ES-I3 (cell line): ENCODE results near the gene RHOH.

Source experiments
- H3K36me3 ChIP-seq: 2 replicates; pipeline ENCODE4 v1.6.1; 2013; ENCODE audit warnings: mild to moderate bottlenecking, low read length, control low read depth, moderate library complexity; ENCODE audit not compliant: insufficient read depth
- H3K4me1 ChIP-seq: 2 replicates; pipeline ENCODE4 v1.6.1; 2013; ENCODE audit warnings: mild to moderate bottlenecking, control low read depth, low read length; ENCODE audit not compliant: insufficient read depth
- H3K9ac ChIP-seq: 2 replicates; pipeline ENCODE4 v1.6.1; 2013; ENCODE audit warnings: low read depth, mild to moderate bottlenecking, low read length, moderate library complexity
- H3K9me3 ChIP-seq: 2 replicates; pipeline ENCODE4 v1.6.1; 2013; ENCODE audit warnings: mild to moderate bottlenecking, low read length, moderate library complexity; ENCODE audit not compliant: control insufficient read depth, insufficient read depth

Gene RHOH

DNA sequence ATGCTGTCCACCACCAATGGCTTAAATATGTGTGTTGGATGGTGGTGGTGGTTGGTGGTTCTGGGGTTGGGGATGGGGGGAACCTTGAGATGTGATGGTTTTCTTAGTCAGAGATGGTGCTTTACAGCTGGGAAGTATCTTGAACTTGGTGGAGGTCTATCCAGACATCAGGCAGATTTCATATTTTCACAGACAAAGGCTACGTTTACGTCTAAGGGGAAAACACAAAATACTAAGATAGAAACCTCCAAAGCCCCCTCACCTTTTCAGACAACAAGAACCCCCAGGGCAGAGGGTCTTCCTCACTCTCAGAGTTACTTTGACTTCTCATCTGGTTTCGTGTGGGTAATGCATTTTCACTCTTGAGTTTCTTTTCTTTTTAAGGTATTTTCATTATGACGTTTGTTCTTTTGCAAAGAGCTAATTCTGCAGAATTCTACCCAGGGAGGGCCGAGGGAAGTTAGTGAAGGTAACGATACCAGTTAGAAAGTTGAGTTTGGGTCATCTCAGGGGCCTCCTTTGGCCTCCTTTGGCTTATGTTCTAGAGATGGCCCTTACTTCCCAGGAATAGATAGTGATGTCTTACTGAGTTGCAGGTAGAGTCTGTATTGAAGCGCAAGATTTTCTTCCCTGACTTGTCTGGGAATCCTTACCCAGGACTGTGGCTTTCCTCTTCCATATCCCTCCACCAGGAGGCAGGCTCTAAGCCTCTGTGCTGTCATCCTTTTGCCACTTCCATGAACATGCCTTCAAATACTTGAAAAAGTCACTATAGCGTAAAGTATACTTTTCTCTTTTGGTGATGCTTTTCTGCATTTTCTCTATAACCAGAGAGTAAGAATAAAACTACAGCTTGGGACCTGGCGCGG is 31.9 kb downstream of the RHOH start:
- Histone ChIP-seq H3K9ac (no peak overlapping the region), H3K36me3 (no peaks in the 10 kb centered on the region), H3K9me3 (no peaks in the 10 kb centered on the region), H3K4me1 (peaks cover 6% of the 10 kb centered on the region)

DNA sequence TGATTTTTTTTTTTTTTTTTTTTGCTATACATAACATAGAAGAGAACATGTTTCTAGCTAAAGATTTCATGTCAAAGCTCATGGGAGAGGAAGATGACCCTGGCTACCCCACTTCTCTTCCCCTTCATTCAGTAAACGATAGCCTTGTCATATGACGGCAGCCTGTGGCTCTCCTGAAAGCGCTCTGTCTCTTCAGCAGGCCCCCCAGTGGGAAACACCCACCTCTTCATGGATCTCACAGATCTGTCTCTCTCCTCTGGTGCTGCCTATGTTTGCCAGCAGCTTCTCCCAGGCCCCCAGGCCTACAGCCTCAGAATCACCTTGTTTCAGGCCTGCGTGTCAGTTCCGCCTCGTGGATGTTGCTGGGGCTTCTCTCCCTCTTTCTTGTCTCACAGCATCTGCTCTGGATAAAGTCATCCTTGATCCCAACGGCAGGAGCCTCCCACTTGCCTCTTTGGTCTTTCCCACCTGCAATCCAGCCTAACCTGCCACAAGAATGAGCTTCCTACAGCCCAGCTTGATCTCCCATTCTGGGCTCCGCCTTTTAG is 34.6 kb downstream of the RHOH start:
- Histone ChIP-seq H3K4me1 (peaks cover 6% of the 10 kb centered on the region), H3K9me3 (no peaks in the 10 kb centered on the region), H3K36me3 (no peaks in the 10 kb centered on the region), H3K9ac (no peak overlapping the region)

DNA sequence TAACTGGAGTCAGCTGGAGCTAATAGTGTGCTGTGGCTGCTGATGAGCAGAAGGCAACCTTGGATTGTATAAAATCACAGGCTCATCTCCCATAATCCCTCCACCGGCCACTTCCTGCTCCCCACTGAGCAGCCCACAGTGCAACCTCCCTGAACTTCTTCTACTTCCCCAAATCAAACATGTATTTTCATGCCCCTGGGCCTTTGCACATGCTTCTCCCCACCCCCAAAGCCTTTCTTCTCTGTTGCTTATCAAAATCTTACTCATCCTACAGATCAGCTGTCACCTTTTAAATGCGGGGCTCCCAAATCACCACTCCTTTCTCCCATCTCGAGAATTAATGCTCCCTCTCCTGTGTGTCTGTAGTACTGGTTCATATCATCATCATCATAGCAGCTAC is 35.8 kb downstream of the RHOH start:
- Histone ChIP-seq H3K9me3 (no peaks in the 10 kb centered on the region), H3K36me3 (no peaks in the 10 kb centered on the region), H3K9ac (no peak overlapping the region), H3K4me1 (peaks cover 6% of the 10 kb centered on the region; the same call in 1 of the 2 replicates)

DNA sequence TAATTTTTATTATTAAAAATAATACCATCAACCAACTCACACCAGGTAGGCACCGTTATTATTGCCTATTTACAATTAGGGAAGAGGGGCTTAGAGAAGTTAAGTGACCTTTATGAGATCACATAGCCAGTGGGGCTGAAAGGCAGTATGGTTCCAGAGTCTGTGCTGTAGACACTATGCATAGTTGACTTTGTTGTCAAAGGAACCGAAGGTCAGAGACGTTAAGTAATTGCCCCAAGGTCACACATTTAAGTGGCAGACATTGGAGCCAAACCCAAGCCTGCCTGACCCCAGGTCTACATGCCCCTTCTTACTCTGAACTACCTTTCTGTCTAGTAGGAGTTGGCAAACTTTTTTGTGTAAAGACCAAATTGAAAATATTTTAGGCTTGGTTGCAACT is 36.4 kb downstream of the RHOH start:
- Histone ChIP-seq H3K36me3 (no peaks in the 10 kb centered on the region), H3K9me3 (no peaks in the 10 kb centered on the region), H3K4me1 (peaks cover 6% of the 10 kb centered on the region; the same call in 1 of the 2 replicates), H3K9ac (no peak overlapping the region)

DNA sequence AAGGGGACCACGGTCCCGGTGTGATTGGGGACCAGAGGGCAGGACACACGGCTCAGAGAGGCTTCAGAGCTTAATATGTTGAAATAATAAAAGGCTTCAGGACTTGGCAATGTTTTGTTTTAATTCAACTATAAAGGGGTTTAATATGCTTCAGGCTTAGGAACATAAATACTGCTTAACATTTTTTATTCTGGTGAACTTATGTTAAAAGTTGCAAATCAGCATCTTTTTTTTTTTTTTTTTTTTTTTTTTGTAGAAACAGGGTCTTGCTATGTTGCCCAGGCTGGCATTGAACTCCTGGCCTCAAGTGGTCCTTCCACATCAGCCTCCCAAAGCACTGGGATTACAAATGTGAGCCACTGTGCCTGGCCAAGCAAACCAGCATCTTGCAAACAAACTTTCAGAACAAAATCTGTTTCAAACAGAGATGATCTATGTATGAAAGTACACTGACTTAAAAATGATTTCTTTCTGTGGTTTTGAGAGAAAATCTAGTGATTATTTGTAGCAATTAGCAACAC is 37.7 kb downstream of the RHOH start:
- Histone ChIP-seq H3K36me3 (no peaks in the 10 kb centered on the region), H3K9ac (no peak overlapping the region), H3K4me1 (peaks cover 6% of the 10 kb centered on the region; the same call in 1 of the 2 replicates), H3K9me3 (no peaks in the 10 kb centered on the region)

DNA sequence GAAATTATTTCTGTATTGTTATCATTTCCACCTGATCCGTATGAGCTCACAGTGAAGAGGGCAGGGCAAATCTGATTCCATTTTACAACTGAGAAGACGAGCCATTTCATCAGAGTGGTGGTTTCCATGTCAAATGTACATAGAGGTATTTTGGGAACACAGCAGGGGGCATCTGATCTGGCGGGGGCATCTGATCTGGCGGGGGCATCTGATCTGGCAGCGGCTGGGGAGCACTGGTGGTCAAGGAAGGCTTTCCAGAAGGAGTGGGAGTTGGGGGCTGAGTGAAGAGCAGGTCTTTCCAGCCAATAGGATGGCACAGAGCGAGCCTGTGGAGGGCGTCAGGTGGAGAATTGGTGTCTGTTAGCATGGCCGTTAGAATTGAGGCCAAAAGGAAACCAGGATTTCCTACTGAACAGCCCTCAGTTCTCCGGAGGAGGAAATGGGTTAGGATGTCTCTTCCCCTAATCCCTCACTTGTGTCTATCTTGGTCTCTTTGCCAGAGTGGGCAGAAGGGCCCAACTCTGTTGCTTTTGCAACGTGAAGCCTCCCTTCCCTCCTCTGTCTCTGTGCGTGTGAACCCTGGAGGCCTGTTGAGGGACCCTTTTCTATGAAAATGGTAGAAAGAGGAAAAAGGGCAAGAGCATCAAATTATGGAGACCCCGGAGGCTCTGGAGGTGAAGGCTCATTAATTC is 41.3 kb downstream of the RHOH start:
- Histone ChIP-seq H3K9me3 (no peaks in the 10 kb centered on the region), H3K4me1 (no peaks in the 10 kb centered on the region), H3K9ac (no peak overlapping the region), H3K36me3 (no peaks in the 10 kb centered on the region)

DNA sequence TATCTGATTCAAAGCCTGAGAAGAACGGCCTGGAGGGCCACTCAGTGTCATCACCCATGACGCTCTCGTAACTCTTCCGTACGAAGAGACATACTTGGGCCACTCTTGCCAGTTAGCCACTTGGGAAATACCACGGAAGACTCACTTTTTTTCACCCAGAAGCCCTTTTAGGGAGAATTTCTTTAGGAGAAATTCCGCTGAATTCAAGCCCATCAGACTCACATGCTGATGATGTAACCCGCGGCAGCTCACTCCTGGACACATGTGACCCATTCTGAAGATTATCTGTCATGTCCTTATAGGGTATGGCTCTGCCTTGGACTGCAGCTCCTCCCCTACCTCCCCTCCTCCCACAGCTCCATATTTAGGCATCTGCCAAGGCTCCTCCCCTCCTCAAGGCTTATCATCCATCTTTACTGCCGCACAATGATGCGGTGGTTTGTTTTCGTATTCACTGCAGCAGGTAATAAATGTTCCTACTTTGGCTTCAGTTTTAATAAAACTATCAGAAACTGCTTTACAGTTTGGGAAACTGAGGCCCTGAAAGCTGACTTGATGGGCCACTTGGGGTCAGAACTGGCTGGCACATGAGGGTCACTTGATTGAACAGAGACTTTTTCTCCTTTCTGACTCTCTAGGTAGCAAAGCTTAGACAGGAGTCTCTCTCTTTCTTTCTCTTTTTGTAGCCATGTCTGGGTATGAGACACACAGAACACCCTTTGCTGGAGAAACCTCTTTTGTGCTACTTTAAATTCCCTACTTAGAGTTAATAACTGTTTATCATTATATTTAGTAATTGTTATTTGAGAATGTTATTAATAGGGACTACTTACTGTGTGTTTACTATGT is 42.1 kb downstream of the RHOH start:
- H3K9me3 ChIP-seq: no peaks in the 10 kb centered on the region
- no peaks in the 10 kb centered on the region for H3K4me1 ChIP-seq
- H3K9ac ChIP-seq: no peak overlapping the region
- no peaks in the 10 kb centered on the region for H3K36me3 ChIP-seq

DNA sequence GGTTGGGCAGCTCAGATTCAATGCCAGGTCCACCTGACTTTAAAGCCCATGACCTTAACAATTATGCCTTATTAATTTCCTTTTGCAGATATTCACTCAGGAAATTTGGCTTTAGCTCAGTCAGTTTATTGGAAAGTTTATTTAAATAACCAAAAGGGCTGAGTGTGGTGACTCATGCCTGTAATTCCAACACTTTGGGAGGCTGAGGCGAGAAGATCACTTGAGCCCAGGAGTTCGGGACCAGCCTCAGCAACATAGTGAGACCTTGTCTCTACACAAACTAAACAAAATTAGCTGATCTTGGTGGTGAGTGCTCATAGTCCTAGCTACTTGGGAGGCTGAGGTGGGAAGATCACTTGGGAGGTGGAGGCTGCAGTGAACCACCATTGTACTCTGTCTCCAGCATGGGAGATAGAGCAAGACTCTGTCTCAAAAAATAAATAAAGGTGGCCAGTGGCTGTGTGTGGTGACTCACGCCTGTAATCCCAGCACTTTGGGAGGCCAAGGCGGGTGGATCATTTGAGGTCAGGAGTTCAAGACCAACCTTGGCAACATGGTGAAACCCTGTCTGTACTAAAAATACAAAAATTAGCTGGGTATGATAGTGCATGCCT is 43.3 kb downstream of the RHOH start:
- Histone ChIP-seq H3K9ac (no peak overlapping the region), H3K4me1 (no peaks in the 10 kb centered on the region), H3K9me3 (no peaks in the 10 kb centered on the region), H3K36me3 (no peaks in the 10 kb centered on the region)

DNA sequence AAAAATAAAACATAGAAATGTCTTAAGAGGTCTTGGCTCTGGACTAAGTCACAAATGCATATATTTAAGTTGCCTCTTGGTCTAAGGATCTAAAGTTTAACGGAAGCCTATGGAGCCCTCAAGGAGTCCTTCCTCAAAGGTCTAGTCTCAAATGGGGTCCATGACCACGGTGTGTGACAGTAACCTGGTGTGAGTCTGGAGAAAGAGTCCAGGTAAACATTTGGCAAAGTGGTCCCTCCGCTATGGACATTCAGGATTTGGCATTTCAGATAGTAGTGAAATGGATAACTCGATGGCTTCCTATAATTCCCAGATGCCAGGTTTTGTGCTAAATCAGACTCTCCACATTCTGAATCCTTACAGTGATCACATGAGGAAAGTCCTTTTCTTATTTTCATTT is 44.2 kb downstream of the RHOH start:
- no peaks in the 10 kb centered on the region for H3K4me1 ChIP-seq
- H3K9ac ChIP-seq: no peak overlapping the region
- no peaks in the 10 kb centered on the region for H3K9me3 ChIP-seq
- H3K36me3 ChIP-seq: no peaks in the 10 kb centered on the region

DNA sequence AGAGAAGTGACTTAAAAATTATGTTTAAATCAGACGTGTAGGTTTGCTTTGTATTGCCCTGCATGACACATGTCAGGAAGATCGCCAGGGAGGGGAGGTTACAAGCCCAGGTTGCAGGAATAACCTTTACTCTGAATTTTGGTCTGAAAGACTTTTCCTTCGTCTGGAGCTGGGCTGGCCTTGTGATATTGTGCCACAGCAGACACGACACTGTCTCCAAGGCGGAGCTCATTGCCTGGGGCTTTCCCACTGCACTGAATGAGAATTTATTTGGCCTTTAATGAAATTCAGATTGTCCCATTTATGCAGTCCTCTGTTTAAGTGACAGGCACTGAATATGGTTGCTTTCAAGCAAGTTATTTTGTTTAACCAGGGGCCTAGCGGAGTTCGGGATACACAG is 45.1 kb downstream of the RHOH start:
- no peaks in the 10 kb centered on the region for H3K36me3 ChIP-seq
- H3K4me1 ChIP-seq: no peaks in the 10 kb centered on the region
- H3K9me3 ChIP-seq: no peaks in the 10 kb centered on the region
- H3K9ac ChIP-seq: no peak overlapping the region

DNA sequence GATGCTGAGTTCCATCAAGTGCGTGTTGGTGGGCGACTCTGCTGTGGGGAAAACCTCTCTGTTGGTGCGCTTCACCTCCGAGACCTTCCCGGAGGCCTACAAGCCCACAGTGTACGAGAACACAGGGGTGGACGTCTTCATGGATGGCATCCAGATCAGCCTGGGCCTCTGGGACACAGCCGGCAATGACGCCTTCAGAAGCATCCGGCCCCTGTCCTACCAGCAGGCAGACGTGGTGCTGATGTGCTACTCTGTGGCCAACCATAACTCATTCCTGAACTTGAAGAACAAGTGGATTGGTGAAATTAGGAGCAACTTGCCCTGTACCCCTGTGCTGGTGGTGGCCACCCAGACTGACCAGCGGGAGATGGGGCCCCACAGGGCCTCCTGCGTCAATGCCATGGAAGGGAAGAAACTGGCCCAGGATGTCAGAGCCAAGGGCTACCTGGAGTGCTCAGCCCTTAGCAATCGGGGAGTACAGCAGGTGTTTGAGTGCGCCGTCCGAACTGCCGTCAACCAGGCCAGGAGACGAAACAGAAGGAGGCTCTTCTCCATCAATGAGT is 46.6 kb downstream of the RHOH start:
- Histone ChIP-seq H3K9ac (no peak overlapping the region), H3K36me3 (no peaks in the 10 kb centered on the region), H3K4me1 (no peaks in the 10 kb centered on the region), H3K9me3 (no peaks in the 10 kb centered on the region)

DNA sequence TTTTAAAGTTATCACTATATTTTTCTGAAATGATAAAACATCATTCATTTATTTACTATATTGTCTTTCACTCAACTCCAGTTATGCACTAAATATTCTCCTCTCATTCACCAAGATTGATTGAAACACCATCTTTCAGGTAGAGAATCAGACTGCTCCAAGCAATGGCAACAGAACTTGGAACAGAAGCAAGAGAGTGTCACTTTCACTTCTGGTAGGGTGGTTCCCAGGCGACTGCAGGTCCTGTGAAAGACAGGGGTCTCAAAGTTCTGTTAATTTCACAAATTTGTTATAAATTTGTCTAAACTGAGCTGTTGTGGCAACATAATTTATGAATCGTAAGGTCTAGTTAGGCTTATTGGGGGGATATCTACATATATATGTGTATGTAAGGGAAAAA is 47.8 kb downstream of the RHOH start:
- H3K9ac ChIP-seq: no peak overlapping the region
- H3K4me1 ChIP-seq: no peaks in the 10 kb centered on the region
- no peaks in the 10 kb centered on the region for H3K36me3 ChIP-seq
- H3K9me3 ChIP-seq: no peaks in the 10 kb centered on the region

DNA sequence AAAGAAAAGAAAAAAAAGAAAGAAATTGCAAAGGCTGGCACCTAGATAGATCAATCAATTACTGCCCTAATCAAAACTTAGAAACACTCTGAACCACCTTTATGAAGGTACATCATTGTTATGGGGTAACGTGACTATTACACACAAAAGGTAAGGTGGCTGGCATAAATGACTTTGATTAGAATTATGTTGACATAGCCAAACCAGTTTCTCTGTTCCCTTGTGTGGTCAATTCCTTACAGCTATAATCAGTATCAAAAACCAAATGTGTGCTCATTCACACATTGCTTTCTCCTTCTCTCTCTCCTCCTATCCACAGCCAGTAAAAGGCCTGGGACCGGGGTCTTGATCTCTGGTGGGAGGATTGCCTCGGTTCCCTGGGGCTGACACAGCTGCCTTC is 48.7 kb downstream of the RHOH start:
- H3K36me3 ChIP-seq: no peaks in the 10 kb centered on the region
- no peak overlapping the region for H3K9ac ChIP-seq
- no peaks in the 10 kb centered on the region for H3K4me1 ChIP-seq

More for the DNA sequence above, 48.7 kb downstream of the RHOH start:
- H3K9me3 ChIP-seq: no peaks in the 10 kb centered on the region
